Measurements from ENCODE around the gene CDKN1B.

Gene CDKN1B

DNA sequence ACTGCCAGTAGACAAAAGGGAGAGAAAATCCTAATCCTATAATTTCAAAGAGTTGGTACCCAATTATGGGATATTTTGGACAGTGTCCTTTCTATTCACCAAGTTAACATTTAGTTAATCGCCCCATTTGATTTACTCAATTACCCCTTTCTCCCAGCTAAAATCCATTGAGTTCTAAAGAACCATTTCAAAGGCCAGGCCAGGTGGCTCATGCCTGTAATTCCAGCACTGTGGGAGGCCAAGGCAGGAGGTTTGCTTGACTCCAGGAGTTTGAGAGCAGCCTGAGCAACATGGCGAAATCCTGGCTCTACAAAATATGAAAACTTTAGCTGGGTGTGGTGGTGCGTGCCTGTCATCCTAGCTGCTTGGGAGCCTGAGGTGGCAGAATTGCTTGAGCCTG, 15.7 kb upstream of the CDKN1B start:
- no peak for DNase-seq (ENCODE audit: low spot score)

DNA sequence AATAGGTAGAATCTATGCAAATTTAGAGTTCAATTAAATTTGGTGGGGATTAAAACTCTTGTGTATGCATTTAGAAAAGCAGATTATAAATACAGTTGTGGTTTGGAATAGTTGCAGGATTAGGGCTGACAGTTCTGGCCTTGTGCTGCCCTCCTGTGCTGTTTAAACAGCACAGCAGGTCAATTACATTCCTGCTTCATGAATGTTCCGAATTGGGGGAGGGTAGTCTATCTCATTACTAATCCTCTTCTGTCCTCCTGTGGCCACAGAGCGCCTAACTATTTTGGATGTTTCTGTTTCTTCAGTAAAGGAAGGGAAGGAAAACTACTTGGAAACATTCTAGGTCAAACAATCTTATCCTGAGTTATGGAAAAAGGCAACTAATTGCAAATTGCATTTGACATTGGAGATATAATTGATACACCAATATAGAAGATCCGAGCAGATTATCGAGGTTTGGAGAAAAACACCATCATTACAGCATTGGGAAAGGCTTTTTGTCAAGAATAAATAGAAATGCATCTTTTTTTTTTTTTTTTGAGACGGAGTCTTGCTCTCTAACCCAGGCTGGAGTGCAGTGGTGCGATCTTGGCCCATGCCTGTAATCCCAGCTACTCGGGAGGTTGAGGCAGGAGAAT, 12.5 kb upstream of the CDKN1B start:
- peak; percentile 77 for DNase-seq (ENCODE audit: low spot score)

DNA sequence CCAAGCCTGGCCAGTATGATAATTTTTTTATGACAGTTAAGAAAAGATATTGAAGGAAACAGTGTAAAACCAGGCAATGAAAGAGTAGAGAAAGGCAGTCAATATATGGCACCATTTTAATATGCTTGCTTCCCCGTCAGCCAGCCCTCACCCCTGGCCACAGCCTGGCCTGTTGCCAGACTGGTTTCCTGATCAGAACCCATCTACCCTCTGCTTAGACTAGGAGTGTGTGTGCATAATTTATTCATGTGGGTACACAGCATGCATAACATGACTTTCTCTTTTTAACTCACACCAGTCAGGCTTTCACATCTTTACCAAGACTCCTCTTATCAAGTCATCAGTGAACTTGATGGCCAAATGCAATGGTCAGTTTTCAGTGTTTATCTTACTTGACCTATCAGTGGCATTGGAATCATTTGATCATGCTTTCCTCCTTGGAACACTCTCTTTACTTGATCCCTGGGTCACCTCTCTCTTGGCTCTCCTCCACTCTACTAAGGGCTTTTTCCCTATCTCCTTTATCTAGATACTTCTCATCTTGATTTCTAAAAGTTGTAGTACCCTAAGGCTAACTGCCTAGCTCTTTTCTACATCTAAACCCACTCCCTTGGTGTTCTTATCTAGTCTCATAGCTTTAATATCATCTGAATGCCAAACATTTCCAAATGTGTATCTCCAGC, 11.2 kb upstream of the CDKN1B start:
- no peak for DNase-seq (ENCODE audit: low spot score)

DNA sequence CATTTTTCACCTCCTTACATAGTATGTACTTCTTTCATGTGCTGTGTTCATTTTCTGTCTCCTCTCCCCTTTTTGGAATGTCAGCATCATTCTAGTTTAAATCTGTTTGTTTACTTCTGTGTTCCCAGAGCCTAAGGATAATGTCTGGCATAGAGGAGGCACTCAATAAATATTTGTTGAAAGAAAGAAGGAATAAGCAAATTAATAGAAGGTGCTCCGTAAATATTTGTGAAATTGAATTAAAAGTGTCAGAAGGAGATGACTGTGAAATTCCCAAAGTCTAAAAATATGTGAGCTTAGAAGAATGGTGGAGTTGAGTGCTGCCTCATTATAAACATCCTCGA, 3.3 kb upstream of the CDKN1B start:
- DNase-seq (ENCODE audit: low spot score) = no peak

DNA sequence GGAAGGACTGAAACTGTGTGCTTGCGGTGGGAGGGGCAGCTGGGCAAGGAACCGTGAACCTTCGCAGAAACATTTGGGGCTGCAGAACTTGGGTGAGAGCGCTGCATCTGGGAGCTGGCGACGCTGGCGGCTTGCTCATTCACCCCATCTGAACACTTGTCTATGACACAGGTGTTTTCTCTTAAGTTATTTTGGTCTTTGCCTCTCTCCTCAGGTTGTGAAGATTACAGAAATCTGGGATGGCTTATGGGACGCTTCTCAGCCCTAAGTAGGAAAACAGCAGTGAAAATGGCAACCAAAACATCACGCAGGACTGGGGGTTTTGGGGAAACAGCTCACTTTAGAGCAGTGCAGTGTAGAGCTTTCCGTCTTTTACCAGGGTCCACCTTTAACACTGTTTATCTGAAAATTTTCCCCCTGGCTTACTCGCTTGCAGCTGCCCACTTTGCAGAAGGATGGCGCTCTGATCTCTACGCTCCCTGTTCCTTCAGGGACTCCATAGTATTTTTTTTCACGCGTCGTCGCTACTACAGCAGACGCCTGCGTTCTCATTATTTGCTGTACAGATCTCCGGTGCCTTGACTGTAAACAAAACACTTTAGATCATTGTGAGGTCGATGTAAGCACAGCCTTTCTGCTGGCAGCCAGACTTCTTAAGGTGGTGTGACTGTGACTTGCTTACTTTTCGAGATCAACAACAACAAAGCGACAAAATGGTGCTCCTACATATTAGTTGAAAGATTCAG, 2.7 kb upstream of the CDKN1B start:
- peak; percentile 60 for DNase-seq (ENCODE audit: low spot score)

DNA sequence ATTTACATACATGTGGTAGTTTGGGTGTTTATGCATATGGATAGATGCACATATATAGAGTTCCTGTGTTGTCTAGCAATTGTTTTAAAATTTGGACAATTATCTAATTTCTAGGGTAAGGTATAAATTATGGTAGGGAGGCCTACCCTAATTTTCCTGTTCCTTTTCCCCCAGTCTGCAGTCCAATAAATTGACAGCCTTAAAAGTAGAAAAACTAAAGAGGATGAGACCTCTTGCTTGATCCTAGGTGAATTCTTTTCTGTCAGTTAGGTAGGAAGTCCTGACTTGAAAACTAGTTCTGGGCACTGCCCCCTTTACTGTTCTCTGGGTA, 2.1 kb upstream of the CDKN1B start:
- no peak for DNase-seq (ENCODE audit: low spot score)

DNA sequence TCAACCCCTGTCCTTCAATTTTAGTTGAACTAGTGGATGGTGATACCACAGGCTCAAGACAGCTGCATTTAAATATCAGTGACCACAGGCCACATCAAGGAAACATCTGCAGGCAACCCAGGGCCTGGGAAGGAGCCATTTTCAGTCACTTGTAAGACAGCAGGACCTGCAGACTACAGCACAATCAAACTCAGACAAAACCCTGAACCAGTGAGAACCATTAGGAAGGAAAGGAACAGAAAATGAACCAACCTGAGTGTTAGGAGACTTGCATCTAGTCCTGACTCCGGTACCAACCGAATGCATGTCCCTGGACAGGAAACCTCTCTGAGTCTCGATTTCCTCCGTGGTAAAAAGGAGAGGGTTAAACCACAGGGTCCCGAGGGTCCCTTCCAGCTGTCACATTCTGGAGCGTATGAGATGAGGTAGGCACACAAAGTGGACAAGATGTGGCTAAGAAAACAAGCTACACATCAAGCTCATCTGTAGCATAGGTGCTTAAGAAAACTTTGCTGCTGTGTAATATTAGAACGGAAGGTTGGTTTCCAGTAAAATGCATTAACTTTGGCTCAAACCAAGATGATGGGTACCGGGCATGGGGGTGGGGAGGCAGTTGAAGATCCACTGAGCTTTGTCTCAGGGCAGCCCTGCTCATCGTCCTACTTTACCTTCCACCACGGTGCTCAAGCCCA, 1.6 kb upstream of the CDKN1B start:
- peak; percentile 54 for DNase-seq (ENCODE audit: low spot score)

DNA sequence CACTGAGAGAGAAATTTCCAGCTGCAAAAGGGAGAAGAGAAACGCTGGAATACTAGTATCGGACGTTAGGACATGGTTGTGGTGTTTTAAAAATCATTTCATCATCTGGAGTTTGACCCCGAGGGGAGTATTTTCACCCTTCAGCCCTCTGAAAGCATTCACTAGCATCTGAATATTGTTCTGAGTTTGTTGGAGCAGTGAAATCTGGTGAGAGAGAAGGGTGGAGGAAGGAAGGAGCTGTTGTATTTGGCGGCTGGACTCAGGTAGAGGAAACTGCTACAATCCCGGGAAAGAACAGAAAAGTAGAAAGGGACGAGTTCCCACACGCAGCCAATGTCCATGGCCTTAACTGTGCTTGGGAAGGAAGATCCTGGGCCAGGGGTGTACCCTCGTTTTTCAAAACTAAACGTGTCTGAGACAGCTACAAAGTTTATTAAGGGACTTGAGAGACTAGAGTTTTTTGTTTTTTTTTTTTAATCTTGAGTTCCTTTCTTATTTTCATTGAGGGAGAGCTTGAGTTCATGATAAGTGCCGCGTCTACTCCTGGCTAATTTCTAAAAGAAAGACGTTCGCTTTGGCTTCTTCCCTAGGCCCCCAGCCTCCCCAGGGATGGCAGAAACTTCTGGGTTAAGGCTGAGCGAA, 896 bp upstream of the CDKN1B start:
- no peak for DNase-seq (ENCODE audit: low spot score)

DNA sequence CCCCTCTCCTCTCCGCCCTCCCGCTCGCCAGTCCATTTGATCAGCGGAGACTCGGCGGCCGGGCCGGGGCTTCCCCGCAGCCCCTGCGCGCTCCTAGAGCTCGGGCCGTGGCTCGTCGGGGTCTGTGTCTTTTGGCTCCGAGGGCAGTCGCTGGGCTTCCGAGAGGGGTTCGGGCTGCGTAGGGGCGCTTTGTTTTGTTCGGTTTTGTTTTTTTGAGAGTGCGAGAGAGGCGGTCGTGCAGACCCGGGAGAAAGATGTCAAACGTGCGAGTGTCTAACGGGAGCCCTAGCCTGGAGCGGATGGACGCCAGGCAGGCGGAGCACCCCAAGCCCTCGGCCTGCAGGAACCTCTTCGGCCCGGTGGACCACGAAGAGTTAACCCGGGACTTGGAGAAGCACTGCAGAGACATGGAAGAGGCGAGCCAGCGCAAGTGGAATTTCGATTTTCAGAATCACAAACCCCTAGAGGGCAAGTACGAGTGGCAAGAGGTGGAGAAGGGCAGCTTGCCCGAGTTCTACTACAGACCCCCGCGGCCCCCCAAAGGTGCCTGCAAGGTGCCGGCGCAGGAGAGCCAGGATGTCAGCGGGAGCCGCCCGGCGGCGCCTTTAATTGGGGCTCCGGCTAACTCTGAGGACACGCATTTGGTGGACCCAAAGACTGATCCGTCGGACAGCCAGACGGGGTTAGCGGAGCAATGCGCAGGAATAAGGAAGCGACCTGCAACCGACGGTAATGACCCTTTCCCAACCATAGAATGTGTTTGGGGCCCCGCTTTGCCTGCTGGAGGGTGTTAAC, 615 bp downstream of the CDKN1B start:
- no peak for DNase-seq (ENCODE audit: low spot score)

DNA sequence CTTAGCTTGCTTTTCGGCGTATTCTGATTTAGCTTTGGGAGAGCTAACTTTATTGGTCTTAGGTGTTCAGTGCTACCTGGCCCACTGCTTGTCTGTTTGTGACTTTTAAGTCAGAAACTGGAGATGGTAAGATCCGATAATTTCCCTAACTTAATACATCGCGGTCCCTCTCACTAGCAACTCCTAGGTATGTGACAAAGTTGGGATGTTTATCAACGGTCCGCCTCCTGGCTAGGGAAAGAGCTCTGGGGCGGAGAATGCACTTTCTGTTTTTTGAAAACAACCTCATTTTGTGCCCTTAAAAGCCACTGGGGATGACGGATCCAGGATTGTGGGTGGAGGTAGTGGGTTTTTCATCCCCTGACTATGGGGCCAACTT, 1.2 kb downstream of the CDKN1B start:
- DNase-seq (ENCODE audit: low spot score) = peak; percentile 67

DNA sequence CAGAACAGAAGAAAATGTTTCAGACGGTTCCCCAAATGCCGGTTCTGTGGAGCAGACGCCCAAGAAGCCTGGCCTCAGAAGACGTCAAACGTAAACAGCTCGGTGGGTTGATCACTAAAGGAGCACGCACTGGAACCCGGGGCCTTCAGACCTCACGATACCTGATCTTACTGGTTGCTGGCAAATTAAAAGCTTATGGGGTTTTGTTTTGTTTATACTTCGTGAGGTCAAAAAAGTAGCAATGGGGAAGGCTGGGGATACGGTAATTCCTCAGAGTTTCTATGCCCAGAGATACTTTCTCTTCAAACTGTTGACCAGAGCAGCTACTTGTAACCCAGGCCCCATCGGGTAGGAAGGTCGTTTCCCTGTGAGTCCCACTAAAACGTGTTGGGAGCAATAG, 1.7 kb downstream of the CDKN1B start:
- peak; percentile 54 for DNase-seq (ENCODE audit: low spot score)

DNA sequence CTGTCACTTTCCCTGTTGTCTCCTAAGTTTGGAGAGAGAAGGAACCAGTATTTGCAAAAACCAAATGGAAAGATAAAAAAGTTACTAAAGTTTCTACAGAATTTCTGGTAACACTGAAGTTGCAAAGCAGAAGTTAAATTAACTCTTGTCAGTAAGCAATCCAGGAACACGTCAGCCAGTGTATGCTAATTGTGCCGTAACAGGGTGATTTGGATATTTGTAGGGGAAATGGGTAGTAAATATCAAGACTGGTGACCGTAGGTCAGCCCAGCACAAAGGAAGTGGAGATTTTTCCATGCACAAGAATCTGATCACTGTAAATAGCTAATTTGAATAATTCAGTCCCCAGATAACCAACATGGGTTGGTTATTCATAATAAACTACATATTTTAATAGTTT, 2.3 kb downstream of the CDKN1B start:
- peak; percentile 52 for DNase-seq (ENCODE audit: low spot score)

DNA sequence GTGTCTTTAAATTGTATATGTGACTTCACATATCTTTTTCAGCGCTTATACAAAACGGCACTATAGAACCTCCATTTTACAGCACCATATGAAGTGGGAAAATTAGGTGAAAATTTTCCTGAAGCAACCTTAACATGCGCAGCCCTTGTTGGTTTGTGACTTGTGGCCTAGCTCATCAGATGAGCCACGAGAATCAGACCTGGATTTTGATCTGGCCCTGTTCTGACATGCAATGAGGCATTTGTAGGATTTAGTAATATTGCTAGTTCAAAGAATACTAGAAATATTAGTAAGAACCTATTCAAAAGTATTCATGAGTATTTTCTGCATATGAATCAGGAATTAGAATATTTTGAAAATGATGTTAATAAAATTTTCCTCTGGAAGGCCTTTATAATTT, 2.9 kb downstream of the CDKN1B start:
- DNase-seq (ENCODE audit: low spot score) = peak; percentile 28

DNA sequence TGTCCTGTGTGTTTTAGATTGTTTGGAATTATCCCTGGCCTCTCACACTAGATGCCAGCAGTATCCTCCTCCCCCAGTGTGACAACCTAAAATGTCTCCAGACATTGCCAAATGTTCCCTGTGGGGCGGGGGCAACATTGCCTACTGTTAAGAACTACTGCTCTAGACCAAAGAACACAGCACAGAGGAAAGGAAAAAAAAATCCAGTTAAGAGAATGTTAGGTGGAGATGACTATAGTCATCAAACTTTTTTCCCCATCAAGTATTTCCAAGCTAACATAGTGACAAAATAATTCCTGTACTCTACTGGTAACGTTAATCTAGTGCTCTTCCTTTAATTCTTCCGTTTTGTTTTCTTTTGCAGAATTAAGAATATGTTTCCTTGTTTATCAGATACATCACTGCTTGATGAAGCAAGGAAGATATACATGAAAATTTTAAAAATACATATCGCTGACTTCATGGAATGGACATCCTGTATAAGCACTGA, 3.5 kb downstream of the CDKN1B start:
- DNase-seq (ENCODE audit: low spot score) = peak; percentile 20

DNA sequence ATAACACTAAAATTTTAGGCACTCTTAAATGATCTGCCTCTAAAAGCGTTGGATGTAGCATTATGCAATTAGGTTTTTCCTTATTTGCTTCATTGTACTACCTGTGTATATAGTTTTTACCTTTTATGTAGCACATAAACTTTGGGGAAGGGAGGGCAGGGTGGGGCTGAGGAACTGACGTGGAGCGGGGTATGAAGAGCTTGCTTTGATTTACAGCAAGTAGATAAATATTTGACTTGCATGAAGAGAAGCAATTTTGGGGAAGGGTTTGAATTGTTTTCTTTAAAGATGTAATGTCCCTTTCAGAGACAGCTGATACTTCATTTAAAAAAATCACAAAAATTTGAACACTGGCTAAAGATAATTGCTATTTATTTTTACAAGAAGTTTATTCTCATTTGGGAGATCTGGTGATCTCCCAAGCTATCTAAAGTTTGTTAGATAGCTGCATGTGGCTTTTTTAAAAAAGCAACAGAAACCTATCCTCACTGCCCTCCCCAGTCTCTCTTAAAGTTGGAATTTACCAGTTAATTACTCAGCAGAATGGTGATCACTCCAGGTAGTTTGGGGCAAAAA, 4.1 kb downstream of the CDKN1B start:
- DNase-seq (ENCODE audit: low spot score) = peak; percentile 31

DNA sequence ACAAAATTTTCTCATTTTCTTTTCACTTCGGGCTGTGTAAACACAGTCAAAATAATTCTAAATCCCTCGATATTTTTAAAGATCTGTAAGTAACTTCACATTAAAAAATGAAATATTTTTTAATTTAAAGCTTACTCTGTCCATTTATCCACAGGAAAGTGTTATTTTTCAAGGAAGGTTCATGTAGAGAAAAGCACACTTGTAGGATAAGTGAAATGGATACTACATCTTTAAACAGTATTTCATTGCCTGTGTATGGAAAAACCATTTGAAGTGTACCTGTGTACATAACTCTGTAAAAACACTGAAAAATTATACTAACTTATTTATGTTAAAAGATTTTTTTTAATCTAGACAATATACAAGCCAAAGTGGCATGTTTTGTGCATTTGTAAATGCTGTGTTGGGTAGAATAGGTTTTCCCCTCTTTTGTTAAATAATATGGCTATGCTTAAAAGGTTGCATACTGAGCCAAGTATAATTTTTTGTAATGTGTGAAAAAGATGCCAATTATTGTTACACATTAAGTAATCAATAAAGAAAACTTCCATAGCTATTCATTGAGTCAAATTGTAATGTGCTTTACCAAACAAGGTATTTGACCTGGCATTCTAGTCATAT, 4.8 kb downstream of the CDKN1B start:
- peak; percentile 28 for DNase-seq (ENCODE audit: low spot score)

DNA sequence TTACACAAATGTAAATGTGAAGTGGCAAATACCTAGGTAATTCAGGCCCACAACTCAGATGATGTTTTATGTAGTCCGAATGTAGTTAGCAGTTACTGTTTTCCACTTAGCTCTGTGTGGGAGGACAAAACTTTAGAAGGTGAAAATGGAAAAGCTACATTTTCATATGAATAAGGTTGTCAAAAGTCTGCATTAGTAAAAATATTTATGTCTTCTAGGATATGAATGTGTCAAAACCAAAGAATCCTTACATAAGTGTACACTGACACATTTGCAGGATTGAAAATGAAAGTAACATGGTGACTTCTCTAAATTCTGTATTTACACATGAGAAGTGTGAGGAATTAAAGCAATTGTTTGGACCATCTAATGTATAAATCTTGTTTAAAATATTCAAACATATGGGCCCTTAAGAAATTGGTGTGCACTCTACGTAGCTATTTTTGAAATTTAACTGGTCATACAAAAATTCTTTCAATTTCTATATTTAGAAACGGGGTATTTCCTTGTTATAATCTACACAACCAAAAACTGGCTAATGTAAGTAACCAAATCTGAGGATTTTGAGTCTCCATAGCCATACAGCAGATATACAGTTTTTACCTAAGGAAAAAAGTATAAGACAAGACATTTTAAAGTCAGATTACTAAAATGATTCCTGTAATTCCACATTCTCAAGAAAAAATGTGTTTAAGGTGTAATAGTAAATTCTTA, 5.4 kb downstream of the CDKN1B start:
- peak; percentile 59 for DNase-seq (ENCODE audit: low spot score)

DNA sequence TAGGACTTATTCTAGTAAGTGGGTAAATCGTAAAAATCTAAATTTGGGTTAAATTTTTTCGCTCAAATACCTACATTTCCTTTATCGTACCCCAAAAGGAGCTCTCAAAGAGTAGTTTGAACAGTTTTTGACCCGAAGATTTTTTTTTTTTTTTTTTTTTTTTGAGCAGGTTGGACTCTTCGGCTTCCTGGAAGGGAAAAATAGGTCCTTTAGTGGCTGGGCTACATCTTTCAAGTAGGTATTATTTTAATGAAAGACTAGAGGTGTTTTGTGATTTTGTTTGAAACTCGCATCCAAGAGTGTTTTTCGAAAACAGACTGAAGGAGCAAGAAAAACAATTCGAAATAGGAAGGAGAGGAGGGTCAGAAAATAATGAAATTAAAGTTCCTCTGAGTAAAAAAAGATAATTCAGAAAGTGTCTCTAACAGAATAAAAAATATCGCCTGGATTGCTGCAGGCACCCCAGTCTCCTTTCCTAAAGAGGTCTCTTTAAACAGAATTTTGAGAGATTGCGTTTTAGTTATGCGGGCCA, 6.0 kb downstream of the CDKN1B start:
- DNase-seq (ENCODE audit: low spot score) = peak; percentile 48

DNA sequence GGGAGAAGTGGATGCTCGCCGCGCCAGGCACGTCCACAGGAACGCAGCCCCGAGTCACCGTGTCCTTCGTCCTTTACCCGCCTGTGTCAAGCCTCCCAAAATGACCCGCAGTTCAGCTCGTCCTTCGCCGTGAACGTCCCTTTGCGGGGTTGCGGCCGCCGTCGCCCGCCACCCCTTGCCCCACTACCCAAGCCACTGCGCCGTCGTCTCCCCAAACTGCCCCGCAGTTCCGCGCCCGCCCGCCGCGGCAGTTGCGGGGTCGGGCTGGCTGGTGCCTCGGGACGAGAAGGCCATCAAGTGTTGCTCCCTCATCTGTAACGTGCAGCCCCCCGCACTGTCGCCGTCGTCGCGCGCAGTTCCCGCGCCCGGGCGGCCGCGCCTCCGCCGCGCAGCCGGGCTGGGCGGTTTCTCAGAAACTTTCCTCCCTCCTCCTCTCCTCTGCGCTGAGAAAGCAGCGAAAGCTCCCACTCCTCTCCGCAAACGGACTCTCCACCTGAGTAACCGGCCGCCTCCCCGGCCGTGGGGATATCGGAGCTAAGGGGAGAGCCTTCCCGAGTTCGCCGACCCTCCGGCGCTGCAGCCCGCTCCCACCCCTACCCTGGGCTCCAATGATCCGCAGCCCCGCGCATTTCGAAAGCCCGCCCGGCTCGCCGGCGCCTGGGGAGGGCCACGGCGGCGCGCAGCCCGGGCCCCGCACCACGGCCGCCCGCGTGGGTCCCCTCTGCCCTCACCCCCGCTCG, 6.7 kb downstream of the CDKN1B start:
- peak; percentile 70 for DNase-seq (ENCODE audit: low spot score)
